ENCODE data around the gene TBC1D5. TPM values are rescaled to one million over a fixed set of nuclear protein-coding genes. Genes with fewer than 3 reads are reported as not detected.

The TBC1D5 gene
- total RNA-seq, 3 donors from 2014 or later: 70.1 to 109 (median 90.1) TPM

GRCh38 chr3:17466028-17466427, 276.4 kb downstream of the TBC1D5 start:
- intact Hi-C loops (cut with DNase I; ENCODE audit: low total_unique reads): no loop called here
- Histone ChIP-seq H3K27me3 (no peaks in the 10 kb centered on the region), H3K4me1 (no peaks in the 10 kb centered on the region), H3K4me3 (no peak overlapping the region), H3K27ac (no peak overlapping the region), H3K36me3 (peaks cover 2% of the 10 kb centered on the region), H3K9me3 (no peaks in the 10 kb centered on the region)
- no peak for DNase-seq (ENCODE audit: low spot score in 2 of 2)
- no peak for TF ChIP-seq POLR2A (IDR thresholded peaks at IDR 0.05)
- TF ChIP-seq CTCF (IDR thresholded peaks at IDR 0.05): no peak
- no peak for TF ChIP-seq POLR2AphosphoS5 (IDR thresholded peaks at IDR 0.05)

- no peaks in the 10 kb centered on the region for H3K27me3 ChIP-seq
- intact Hi-C loops (cut with DNase I; ENCODE audit: low total_unique reads): no loop called here
- TF ChIP-seq CTCF (IDR thresholded peaks at IDR 0.05) (no peak), POLR2AphosphoS5 (IDR thresholded peaks at IDR 0.05) (no peak), POLR2A (IDR thresholded peaks at IDR 0.05) (no peak)
- no peak overlapping the region for H3K27ac ChIP-seq
- H3K4me1 ChIP-seq: no peaks in the 10 kb centered on the region
- H3K36me3 ChIP-seq: no peaks in the 10 kb centered on the region
- H3K4me3 ChIP-seq: no peak overlapping the region
- DNase-seq (ENCODE audit: low spot score in 2 of 2): no peak
- peaks cover 0 to 9% of the 10 kb centered on the region in 2 donors for H3K9me3 ChIP-seq
These were observed 282.9 kb downstream of the TBC1D5 start for GRCh38 chr3:17459470-17459993.

GRCh38 chr3:17456650-17457049, 285.8 kb downstream of the TBC1D5 start:
- intact Hi-C loops (cut with DNase I; ENCODE audit: low total_unique reads): no loop called here
- Histone ChIP-seq H3K4me1 (no peaks in the 10 kb centered on the region), H3K9me3 (peaks cover 0 to 10% of the 10 kb centered on the region in 2 donors), H3K27ac (no peak overlapping the region), H3K36me3 (no peaks in the 10 kb centered on the region), H3K4me3 (no peak overlapping the region), H3K27me3 (no peaks in the 10 kb centered on the region)
- no peak for DNase-seq (ENCODE audit: low spot score in 2 of 2)
- TF ChIP-seq POLR2AphosphoS5 (IDR thresholded peaks at IDR 0.05): no peak
- no peak for TF ChIP-seq POLR2A (IDR thresholded peaks at IDR 0.05)
- no peak for TF ChIP-seq CTCF (IDR thresholded peaks at IDR 0.05)

- no peak overlapping the region for H3K4me3 ChIP-seq
- intact Hi-C loops (cut with DNase I; ENCODE audit: low total_unique reads): no loop called here
- TF ChIP-seq POLR2A (IDR thresholded peaks at IDR 0.05): no peak
- no peak for TF ChIP-seq CTCF (IDR thresholded peaks at IDR 0.05)
- TF ChIP-seq POLR2AphosphoS5 (IDR thresholded peaks at IDR 0.05): no peak
These were observed 286.4 kb downstream of the TBC1D5 start for GRCh38 chr3:17456046-17456445.

GRCh38 chr3:17444865-17445264, 297.6 kb downstream of the TBC1D5 start:
- DNase-seq (ENCODE audit: low spot score in 2 of 2): no peak
- no peaks in the 10 kb centered on the region for H3K4me1 ChIP-seq
- no peaks in the 10 kb centered on the region for H3K27me3 ChIP-seq
- H3K27ac ChIP-seq: no peak overlapping the region
- TF ChIP-seq POLR2A (IDR thresholded peaks at IDR 0.05) (no peak), POLR2AphosphoS5 (IDR thresholded peaks at IDR 0.05) (no peak), CTCF (IDR thresholded peaks at IDR 0.05) (no peak)
- intact Hi-C loops (cut with DNase I; ENCODE audit: low total_unique reads): no loop called here
- H3K4me3 ChIP-seq: no peak overlapping the region
- H3K9me3 ChIP-seq: no peaks in the 10 kb centered on the region
- H3K36me3 ChIP-seq: no peaks in the 10 kb centered on the region

More at GRCh38 chr3:17456046-17456445, 286.4 kb downstream of the TBC1D5 start:
- Histone ChIP-seq H3K27me3 (no peaks in the 10 kb centered on the region), H3K4me1 (no peaks in the 10 kb centered on the region), H3K36me3 (no peaks in the 10 kb centered on the region), H3K9me3 (peaks cover 0 to 10% of the 10 kb centered on the region in 2 donors), H3K27ac (no peak overlapping the region)
- no peak for DNase-seq (ENCODE audit: low spot score in 2 of 2)

Measured in breast epithelium (tissue), 4 donors.